NOMO-1 treated with dmso at 0.1 percent for 144 hours (cell line): ENCODE data around the gene ZNF473.
"Not testable (repeated sequence)": the region's sequence is repeated elsewhere in the genome, so short reads cannot be mapped to it uniquely, and the experiment has no call there.

ENCODE experiments used
- DNase-seq: peaks from one replicate; lab custom pipeline; 2025; ENCODE audit not compliant: unreplicated experiment; lab: John Stamatoyannopoulos, UW

Gene ZNF473

DNA sequence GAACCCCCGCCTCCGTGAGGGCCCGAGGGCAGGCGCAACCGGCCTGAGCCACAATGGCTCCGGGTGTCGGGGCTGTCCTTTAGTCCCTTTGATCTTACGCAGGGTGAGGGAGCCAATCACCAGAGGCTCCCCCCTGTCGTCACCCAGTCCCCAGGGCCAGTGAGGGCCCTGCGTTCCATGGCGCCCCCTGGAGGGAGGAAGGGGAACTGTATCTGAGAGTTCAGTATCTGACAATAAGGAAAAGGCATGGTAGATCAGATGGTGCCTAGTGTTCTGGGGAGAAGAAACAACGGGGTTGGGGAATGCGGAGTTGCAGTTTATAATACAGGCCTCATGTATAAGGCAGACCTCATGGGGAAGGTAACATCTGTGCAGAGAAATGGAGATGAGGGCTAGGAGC lies 72.1 kb downstream of the ZNF473 start:
- DNase-seq = not testable (repeated sequence)

DNA sequence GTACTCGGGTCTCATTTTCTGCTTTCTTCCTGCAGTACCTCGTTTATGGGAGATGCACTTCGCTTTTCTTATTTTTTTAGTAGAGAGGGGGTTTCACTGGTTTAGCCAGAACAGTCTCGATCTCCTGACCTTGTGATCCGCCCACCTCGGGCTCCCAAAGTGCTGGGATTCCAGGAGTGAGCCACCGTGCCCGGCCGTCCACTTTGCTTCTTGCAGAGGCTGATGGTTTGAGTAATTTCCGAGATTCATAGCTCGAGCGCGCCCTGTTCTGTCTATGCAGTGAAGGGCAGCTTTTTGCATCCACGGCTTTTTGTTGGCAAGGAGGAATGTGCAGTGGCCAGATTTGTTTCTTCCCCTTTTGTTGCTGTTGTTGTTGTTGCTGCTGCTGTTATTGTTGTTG lies 73.1 kb downstream of the ZNF473 start:
- DNase-seq = not testable (repeated sequence)

GRCh38 chr19:50099696-50100095 lies 73.9 kb downstream of the ZNF473 start:
- not testable (repeated sequence) for DNase-seq

DNA sequence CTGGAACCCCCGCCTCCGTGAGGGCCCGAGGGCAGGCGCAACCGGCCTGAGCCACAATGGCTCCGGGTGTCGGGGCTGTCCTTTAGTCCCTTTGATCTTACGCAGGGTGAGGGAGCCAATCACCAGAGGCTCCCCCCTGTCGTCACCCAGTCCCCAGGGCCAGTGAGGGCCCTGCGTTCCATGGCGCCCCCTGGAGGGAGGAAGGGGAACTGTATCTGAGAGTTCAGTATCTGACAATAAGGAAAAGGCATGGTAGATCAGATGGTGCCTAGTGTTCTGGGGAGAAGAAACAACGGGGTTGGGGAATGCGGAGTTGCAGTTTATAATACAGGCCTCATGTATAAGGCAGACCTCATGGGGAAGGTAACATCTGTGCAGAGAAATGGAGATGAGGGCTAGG lies 75.1 kb downstream of the ZNF473 start:
- not testable (repeated sequence) for DNase-seq
